ENCODE data around the gene PRKCE. TPM values are rescaled to one million over a fixed set of nuclear protein-coding genes. Genes with fewer than 3 reads are reported as not detected.

PRKCE gene
- total RNA-seq, 2 experiments from 2014 or later = 24.9 to 26.2 TPM

- Mint-ChIP-seq H3K27ac (no peak overlapping the region), H3K4me3 (no peak overlapping the region), H3K4me1 (ENCODE audit: low read depth) (no peaks in the 10 kb centered on the region), H3K9me3 (peaks cover 5% of the 10 kb centered on the region), H3K27me3 (no peaks in the 10 kb centered on the region), H3K36me3 (ENCODE audit: low read depth) (no peaks in the 10 kb centered on the region)
- no peak overlapping the region for H3K4me3 ChIP-seq (ENCODE audit: low read length)
- DNase-seq (no peak), ATAC-seq (ENCODE audit: poor library complexity) (no peak)
- H3K36me3 ChIP-seq (ENCODE audit: insufficient read depth, low read length) = no peaks in the 10 kb centered on the region
- intact Hi-C loops (cut with DNase I, micrococcal nuclease) = no loop called here
- H3K9me3 ChIP-seq (ENCODE audit: control insufficient read depth in 1 of 2, insufficient read depth in 1 of 2, low read length in 2 of 2) = no peaks in the 10 kb centered on the region
- H3K4me1 ChIP-seq (ENCODE audit: insufficient read depth, low read length) = no peaks in the 10 kb centered on the region
- no peaks in the 10 kb centered on the region for H3K27me3 ChIP-seq (ENCODE audit: control insufficient read depth in 1 of 2, insufficient read depth in 2 of 2, low read length in 2 of 2)
- TF ChIP-seq CTCF (IDR thresholded peaks at IDR 0.05) = no peak
- CTCF ChIA-PET = no interaction called here
- H3K27ac ChIP-seq (ENCODE audit: low read depth in 1 of 2, low read length in 2 of 2) = no peak overlapping the region
- POLR2A ChIA-PET = no interaction called here
These were observed 98.5 kb downstream of the PRKCE start for GRCh38 chr2:45750001-45750400.

GRCh38 chr2:45750484-45750883 is 99.0 kb downstream of the PRKCE start:
- Histone ChIP-seq H3K36me3 (ENCODE audit: insufficient read depth, low read length) (no peaks in the 10 kb centered on the region), H3K9me3 (ENCODE audit: control insufficient read depth in 1 of 2, insufficient read depth in 1 of 2, low read length in 2 of 2) (no peaks in the 10 kb centered on the region), H3K27me3 (ENCODE audit: control insufficient read depth in 1 of 2, insufficient read depth in 2 of 2, low read length in 2 of 2) (no peaks in the 10 kb centered on the region), H3K4me3 (ENCODE audit: low read length) (no peak overlapping the region), H3K27ac (ENCODE audit: low read depth in 1 of 2, low read length in 2 of 2) (no peak overlapping the region), H3K4me1 (ENCODE audit: insufficient read depth, low read length) (no peaks in the 10 kb centered on the region)
- Mint-ChIP-seq H3K36me3 (ENCODE audit: low read depth) (no peaks in the 10 kb centered on the region), H3K27me3 (no peaks in the 10 kb centered on the region), H3K27ac (no peak overlapping the region), H3K9me3 (peaks cover 5% of the 10 kb centered on the region), H3K4me1 (ENCODE audit: low read depth) (no peaks in the 10 kb centered on the region), H3K4me3 (no peak overlapping the region)
- POLR2A ChIA-PET = no interaction called here
- TF ChIP-seq CTCF (IDR thresholded peaks at IDR 0.05) = no peak
- no peak for DNase-seq
- ATAC-seq (ENCODE audit: poor library complexity) = no peak
- CTCF ChIA-PET = no interaction called here
- intact Hi-C loops (cut with DNase I, micrococcal nuclease) = no loop called here

GRCh38 chr2:45753381-45753780 is 101.9 kb downstream of the PRKCE start:
- ChIA-PET CTCF (no interaction called here), POLR2A (no interaction called here)
- intact Hi-C loops (cut with DNase I, micrococcal nuclease) = no loop called here
- ATAC-seq (ENCODE audit: poor library complexity) (no peak), DNase-seq (no peak)
- no peaks in the 10 kb centered on the region for H3K36me3 ChIP-seq (ENCODE audit: insufficient read depth, low read length)
- no peak overlapping the region for H3K4me3 ChIP-seq (ENCODE audit: low read length)
- TF ChIP-seq CTCF (IDR thresholded peaks at IDR 0.05) = no peak
- no peaks in the 10 kb centered on the region for H3K4me1 Mint-ChIP-seq (ENCODE audit: low read depth)
- no peak overlapping the region for H3K27ac ChIP-seq (ENCODE audit: low read depth in 1 of 2, low read length in 2 of 2)
- no peak overlapping the region for H3K4me3 Mint-ChIP-seq
- no peaks in the 10 kb centered on the region for H3K4me1 ChIP-seq (ENCODE audit: insufficient read depth, low read length)
- H3K27me3 ChIP-seq (ENCODE audit: control insufficient read depth in 1 of 2, insufficient read depth in 2 of 2, low read length in 2 of 2) = no peaks in the 10 kb centered on the region
- no peaks in the 10 kb centered on the region for H3K9me3 Mint-ChIP-seq
- no peaks in the 10 kb centered on the region for H3K36me3 Mint-ChIP-seq (ENCODE audit: low read depth)
- no peaks in the 10 kb centered on the region for H3K9me3 ChIP-seq (ENCODE audit: control insufficient read depth in 1 of 2, insufficient read depth in 1 of 2, low read length in 2 of 2)
- no peaks in the 10 kb centered on the region for H3K27me3 Mint-ChIP-seq
- no peak overlapping the region for H3K27ac Mint-ChIP-seq
